Measurements from ENCODE around the gene COMMD6.

COMMD6 gene

GRCh38 chr13:75511051-75511625, 26.5 kb downstream of the COMMD6 start:
- no peak for DNase-seq (ENCODE audit: low read depth)

GRCh38 chr13:75508002-75508548, 29.6 kb downstream of the COMMD6 start:
- TF ChIP-seq CTCF (IDR thresholded peaks at IDR 0.05; ENCODE audit: low read depth, low read length, missing control alignments): no peak

More at GRCh38 chr13:75511051-75511625, 26.5 kb downstream of the COMMD6 start:
- no peak overlapping the region for H3K4me3 ChIP-seq (ENCODE audit: low read depth, low read length)
- TF ChIP-seq CTCF (IDR thresholded peaks at IDR 0.05; ENCODE audit: low read depth, low read length, missing control alignments): no peak

GRCh38 chr13:75507027-75508001, 30.3 kb downstream of the COMMD6 start:
- H3K4me3 ChIP-seq (ENCODE audit: low read depth, low read length): no peak overlapping the region
- DNase-seq (ENCODE audit: low read depth): no peak
- TF ChIP-seq CTCF (IDR thresholded peaks at IDR 0.05; ENCODE audit: low read depth, low read length, missing control alignments): no peak

More at GRCh38 chr13:75508002-75508548, 29.6 kb downstream of the COMMD6 start:
- no peak overlapping the region for H3K4me3 ChIP-seq (ENCODE audit: low read depth, low read length)
- no peak for DNase-seq (ENCODE audit: low read depth)

- no peak for DNase-seq (ENCODE audit: low read depth)
- TF ChIP-seq CTCF (IDR thresholded peaks at IDR 0.05; ENCODE audit: low read depth, low read length, missing control alignments): no peak
- H3K4me3 ChIP-seq (ENCODE audit: low read depth, low read length): no peak overlapping the region
These were observed 31.6 kb downstream of the COMMD6 start for GRCh38 chr13:75506018-75506417.

GRCh38 chr13:75505327-75505726, 32.3 kb downstream of the COMMD6 start:
- TF ChIP-seq CTCF (IDR thresholded peaks at IDR 0.05; ENCODE audit: low read depth, low read length, missing control alignments): no peak
- H3K4me3 ChIP-seq (ENCODE audit: low read depth, low read length): no peak overlapping the region
- DNase-seq (ENCODE audit: low read depth): no peak

- no peak overlapping the region for H3K4me3 ChIP-seq (ENCODE audit: low read depth, low read length)
- TF ChIP-seq CTCF (IDR thresholded peaks at IDR 0.05; ENCODE audit: low read depth, low read length, missing control alignments): no peak
- no peak for DNase-seq (ENCODE audit: low read depth)
These were observed 41.7 kb downstream of the COMMD6 start for GRCh38 chr13:75495938-75496337.

All from GM12864 (cell line).